Ovary (tissue), 3 donors: Measurements from ENCODE around the gene IRX6.

Experiments used
- EP300 ChIP-seq: sonication (generic); formaldehyde crosslinking; IDR thresholded peaks from one replicate; pipeline ENCODE4 v1.6.1; 2017; ENCODE audit warnings: antibody characterized with exemption
- TF ChIP-seq, protein P1 (sequence below), 3 donors: fragments of 450-650 bp in 2 of 3; fragments of 200-600 bp in 1 of 3; IDR thresholded peaks; one replicate each; pipeline versions ENCODE4 v1.5.1 to v1.8.0; 2016 to 2022; ENCODE audit warnings: antibody characterized with exemption in 3 of 3, mild to moderate bottlenecking in 1 of 3
- donor health status: DM: no; HTN: no; CAD: no.

GRCh38 chr16:55323637-55324271, at the start of gene IRX6:
- TF ChIP-seq, protein P1, sequence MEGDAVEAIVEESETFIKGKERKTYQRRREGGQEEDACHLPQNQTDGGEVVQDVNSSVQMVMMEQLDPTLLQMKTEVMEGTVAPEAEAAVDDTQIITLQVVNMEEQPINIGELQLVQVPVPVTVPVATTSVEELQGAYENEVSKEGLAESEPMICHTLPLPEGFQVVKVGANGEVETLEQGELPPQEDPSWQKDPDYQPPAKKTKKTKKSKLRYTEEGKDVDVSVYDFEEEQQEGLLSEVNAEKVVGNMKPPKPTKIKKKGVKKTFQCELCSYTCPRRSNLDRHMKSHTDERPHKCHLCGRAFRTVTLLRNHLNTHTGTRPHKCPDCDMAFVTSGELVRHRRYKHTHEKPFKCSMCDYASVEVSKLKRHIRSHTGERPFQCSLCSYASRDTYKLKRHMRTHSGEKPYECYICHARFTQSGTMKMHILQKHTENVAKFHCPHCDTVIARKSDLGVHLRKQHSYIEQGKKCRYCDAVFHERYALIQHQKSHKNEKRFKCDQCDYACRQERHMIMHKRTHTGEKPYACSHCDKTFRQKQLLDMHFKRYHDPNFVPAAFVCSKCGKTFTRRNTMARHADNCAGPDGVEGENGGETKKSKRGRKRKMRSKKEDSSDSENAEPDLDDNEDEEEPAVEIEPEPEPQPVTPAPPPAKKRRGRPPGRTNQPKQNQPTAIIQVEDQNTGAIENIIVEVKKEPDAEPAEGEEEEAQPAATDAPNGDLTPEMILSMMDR (IDR thresholded peaks at IDR 0.05): no peak
- TF ChIP-seq EP300: no peak
